HL-60 (cell line): ENCODE measurements around the gene LIPH.

Experiments
- CTCF ChIP-seq: IDR thresholded peaks from one replicate; pipeline ENCODE4 v1.5.1; 2011; ENCODE audit warnings: low read length, control low read depth, inconsistent platforms; ENCODE audit not compliant: insufficient read depth
- GABPA ChIP-seq: IDR thresholded peaks from 2 replicates; pipeline ENCODE4 v1.6.1; 2012; ENCODE audit warnings: low read depth
- POLR2AphosphoS5 ChIP-seq: IDR thresholded peaks from 2 replicates; pipeline ENCODE4 v1.6.1; 2012; ENCODE audit warnings: low read depth
- REST ChIP-seq: IDR thresholded peaks from 2 replicates; pipeline ENCODE4 v1.6.1; 2012; ENCODE audit warnings: low read depth; ENCODE audit not compliant: insufficient replicate concordance

GRCh38 chr3:185555101-185555501 is 2.7 kb upstream of the LIPH start:
- TF ChIP-seq REST (no peak), CTCF (no peak), POLR2AphosphoS5 (no peak), GABPA (no peak)
